Measurements from ENCODE around the gene KHDRBS2.

The KHDRBS2 gene

DNA sequence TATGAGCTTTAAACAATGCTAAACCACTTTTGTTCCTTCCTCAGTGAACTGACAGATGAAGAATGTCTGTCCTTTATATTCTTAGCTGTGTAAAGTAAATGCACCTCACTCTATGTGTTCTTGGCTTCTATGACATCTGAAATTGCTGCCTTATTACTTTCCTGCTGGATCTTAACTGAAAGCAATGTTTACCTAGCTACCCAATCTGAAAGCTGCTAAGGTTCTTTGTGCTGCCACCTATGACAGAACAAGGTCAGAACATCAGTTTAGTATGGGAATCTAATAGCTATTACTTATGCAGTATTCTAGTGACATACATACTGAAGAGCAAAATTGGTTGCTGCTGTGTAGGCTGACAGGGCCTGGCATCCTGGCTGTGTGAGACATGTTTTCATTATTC is 444.1 kb downstream of the KHDRBS2 start:
- no peak overlapping the region for H3K4me2 ChIP-seq
- H3K4me3 ChIP-seq (IDR thresholded peaks at IDR 0.05; ENCODE audit: insufficient read depth, low read depth, low read length): no peak overlapping the region
- H4K20me1 ChIP-seq (ENCODE audit: insufficient read depth): no peaks in the 10 kb centered on the region
- H3K79me2 ChIP-seq (ENCODE audit: insufficient read depth, low read depth): no peaks in the 10 kb centered on the region
- no peaks in the 10 kb centered on the region for H3K4me1 ChIP-seq (ENCODE audit: low read depth, poor library complexity, severe bottlenecking)
- TF ChIP-seq CTCF (conservative IDR thresholded peaks at IDR 0.05; ENCODE audit: low read depth, low read length): no peak
- H3K27ac ChIP-seq: no peak overlapping the region
- H3K27me3 ChIP-seq (ENCODE audit: insufficient read depth, low read depth): no peaks in the 10 kb centered on the region
- H3K36me3 ChIP-seq (ENCODE audit: insufficient read depth): no peaks in the 10 kb centered on the region
- H2AFZ ChIP-seq (ENCODE audit: low read depth): no peak overlapping the region
- H3K9ac ChIP-seq: no peak overlapping the region

GRCh38 chr6:61835237-61835636 is 450.8 kb downstream of the KHDRBS2 start:
- Histone ChIP-seq H4K20me1 (ENCODE audit: insufficient read depth) (no peaks in the 10 kb centered on the region), H3K4me1 (ENCODE audit: low read depth, poor library complexity, severe bottlenecking) (no peaks in the 10 kb centered on the region), H3K4me3 (IDR thresholded peaks at IDR 0.05; ENCODE audit: insufficient read depth, low read depth, low read length) (no peak overlapping the region), H3K4me2 (no peak overlapping the region), H3K36me3 (ENCODE audit: insufficient read depth) (no peaks in the 10 kb centered on the region), H3K79me2 (ENCODE audit: insufficient read depth, low read depth) (no peaks in the 10 kb centered on the region), H3K27ac (no peak overlapping the region), H3K9ac (no peak overlapping the region), H3K27me3 (ENCODE audit: insufficient read depth, low read depth) (no peaks in the 10 kb centered on the region), H2AFZ (ENCODE audit: low read depth) (no peak overlapping the region)
- TF ChIP-seq CTCF (conservative IDR thresholded peaks at IDR 0.05; ENCODE audit: low read depth, low read length): no peak

- no peaks in the 10 kb centered on the region for H4K20me1 ChIP-seq (ENCODE audit: insufficient read depth)
- no peak overlapping the region for H2AFZ ChIP-seq (ENCODE audit: low read depth)
- no peak for TF ChIP-seq CTCF (conservative IDR thresholded peaks at IDR 0.05; ENCODE audit: low read depth, low read length)
- H3K9ac ChIP-seq: no peak overlapping the region
- H3K27me3 ChIP-seq (ENCODE audit: insufficient read depth, low read depth): no peaks in the 10 kb centered on the region
- no peak overlapping the region for H3K4me3 ChIP-seq (IDR thresholded peaks at IDR 0.05; ENCODE audit: insufficient read depth, low read depth, low read length)
- H3K27ac ChIP-seq: no peak overlapping the region
- no peaks in the 10 kb centered on the region for H3K79me2 ChIP-seq (ENCODE audit: insufficient read depth, low read depth)
- H3K36me3 ChIP-seq (ENCODE audit: insufficient read depth): no peaks in the 10 kb centered on the region
- no peaks in the 10 kb centered on the region for H3K4me1 ChIP-seq (ENCODE audit: low read depth, poor library complexity, severe bottlenecking)
- no peak overlapping the region for H3K4me2 ChIP-seq
Measured at GRCh38 chr6:61833176-61833755, 452.8 kb downstream of the KHDRBS2 start.

GRCh38 chr6:61817716-61818115 is 468.3 kb downstream of the KHDRBS2 start:
- Histone ChIP-seq H3K4me3 (IDR thresholded peaks at IDR 0.05; ENCODE audit: insufficient read depth, low read depth, low read length) (no peak overlapping the region), H3K9ac (no peak overlapping the region), H3K79me2 (ENCODE audit: insufficient read depth, low read depth) (no peaks in the 10 kb centered on the region), H3K27me3 (ENCODE audit: insufficient read depth, low read depth) (no peaks in the 10 kb centered on the region), H3K4me2 (no peak overlapping the region), H3K36me3 (ENCODE audit: insufficient read depth) (no peaks in the 10 kb centered on the region), H3K27ac (no peak overlapping the region), H4K20me1 (ENCODE audit: insufficient read depth) (no peaks in the 10 kb centered on the region), H3K4me1 (ENCODE audit: low read depth, poor library complexity, severe bottlenecking) (peaks cover 10% of the 10 kb centered on the region), H2AFZ (ENCODE audit: low read depth) (no peak overlapping the region)
- TF ChIP-seq CTCF (conservative IDR thresholded peaks at IDR 0.05; ENCODE audit: low read depth, low read length): no peak
